GM23338 (cell line): ENCODE data around the gene ANKFY1. TPM values are rescaled to one million over a fixed set of nuclear protein-coding genes. Genes with fewer than 3 reads are reported as not detected.

Source experiments
- ATAC-seq: fragments of 200-7000 bp; cut with Tn5 transposase; 3 replicates; pipeline ENCODE4 v1.9.1; 2020
- DNase-seq: peaks from one replicate; pipeline ENCODE4 v3.0.0-alpha.2; 2015; ENCODE audit warnings: low spot score
- H2AFZ ChIP-seq: fragments of 200-600 bp; sonication (generic); 2 replicates; pipeline ENCODE4 v1.8.0; 2016; ENCODE audit warnings: antibody characterized with exemption, mild to moderate bottlenecking, moderate library complexity
- H3F3A ChIP-seq: fragments of 200-600 bp; sonication (generic); replicated peaks from 2 replicates; pipeline ENCODE4 v1.8.0; 2017; ENCODE audit warnings: antibody characterized with exemption, mixed run types, low read depth
- H3K27ac ChIP-seq: fragments of 200-600 bp; sonication (generic); 2 replicates; pipeline ENCODE4 v1.6.1; 2016; ENCODE audit warnings: low read depth
- H3K27me3 ChIP-seq: fragments of 200-600 bp; sonication (generic); 2 replicates; pipeline ENCODE4 v1.8.0; 2016; ENCODE audit warnings: mild to moderate bottlenecking, mixed run types, moderate library complexity; ENCODE audit not compliant: insufficient read depth
- H3K36me3 ChIP-seq: fragments of 200-600 bp; sonication (generic); 2 replicates; pipeline ENCODE4 v1.8.0; 2016; ENCODE audit warnings: mild to moderate bottlenecking; ENCODE audit not compliant: insufficient read depth
- H3K4me1 ChIP-seq: fragments of 200-600 bp; sonication (generic); 2 replicates; pipeline ENCODE4 v1.8.0; 2016; ENCODE audit warnings: mild to moderate bottlenecking, moderate library complexity; ENCODE audit not compliant: insufficient read depth
- H3K4me2 ChIP-seq: fragments of 200-600 bp; sonication (generic); 2 replicates; pipeline ENCODE4 v1.7.1; 2017; ENCODE audit warnings: mixed run types
- H3K4me3 ChIP-seq: fragments of 200-600 bp; sonication (generic); 2 replicates; pipeline ENCODE4 v1.6.1; 2016; ENCODE audit warnings: mixed run types
- H3K79me2 ChIP-seq: fragments of 200-600 bp; sonication (generic); replicated peaks from 2 replicates; pipeline ENCODE4 v1.8.0; 2017; ENCODE audit warnings: mild to moderate bottlenecking; ENCODE audit not compliant: insufficient read depth
- H3K9me2 ChIP-seq: fragments of 200-600 bp; sonication (generic); 2 replicates; pipeline ENCODE4 v1.8.0; 2017; ENCODE audit not compliant: insufficient read depth
- H4K20me1 ChIP-seq: fragments of 200-600 bp; sonication (generic); replicated peaks from 2 replicates; pipeline ENCODE4 v1.8.0; 2017; ENCODE audit warnings: mild to moderate bottlenecking; ENCODE audit not compliant: insufficient read depth
- H3K27ac Mint-ChIP-seq: 2 replicates; pipeline ENCODE4 v1.8.0; 2020; ENCODE audit warnings: inconsistent platforms, mild to moderate bottlenecking, moderate library complexity, mixed read lengths
- H3K27me3 Mint-ChIP-seq: 3 replicates; pipeline ENCODE4 v1.8.0; 2022; ENCODE audit warnings: low read depth, mild to moderate bottlenecking, moderate library complexity, mixed read lengths, inconsistent platforms; ENCODE audit not compliant: insufficient read depth, poor library complexity
- H3K36me3 Mint-ChIP-seq: 3 replicates; pipeline ENCODE4 v1.8.0; 2021; ENCODE audit warnings: low read depth, mild to moderate bottlenecking, inconsistent platforms, moderate library complexity, mixed read lengths
- H3K4me1 Mint-ChIP-seq: 3 replicates; pipeline ENCODE4 v1.8.0; 2020; ENCODE audit warnings: mild to moderate bottlenecking, inconsistent platforms, mixed read lengths
- H3K4me3 Mint-ChIP-seq: 3 replicates; pipeline ENCODE4 v1.8.0; 2021; ENCODE audit warnings: moderate library complexity, mild to moderate bottlenecking, inconsistent platforms, mixed read lengths
- H3K9me3 Mint-ChIP-seq: 3 replicates; pipeline ENCODE4 v1.8.0; 2020; ENCODE audit warnings: moderate library complexity, mild to moderate bottlenecking, inconsistent platforms, mixed read lengths
- polyA plus RNA-seq: library from polyadenylated mRNA; unstranded; fragments of >200 nt; fragmentation: Nextera tagmentation; extraction: Ambion mirVana; gene quantifications from 2 replicates; pipeline ENCODE4 v1.2.1, GENCODE V29; 2016
- total RNA-seq: library from RNA; depleted of rRNA; stranded (reverse); fragments of >200 nt; shearing (Covaris generic); gene quantifications from 2 replicates; pipeline ENCODE4 v1.2.3, GENCODE V29; 2014
- TF ChIP-seq, protein P1 (sequence below): fragments of 250-450 bp; sonication (Bioruptor Pico); IDR thresholded peaks from 2 replicates; pipeline ENCODE4 v1.5.0; 2020; ENCODE audit warnings: mild to moderate bottlenecking, moderate library complexity
- TF ChIP-seq, protein P2 (sequence below), 2 experiments: fragments of 200-600 bp in 1 of 2; sonication (generic) in 1 of 2; conservative IDR thresholded peaks; 2 replicates each; pipeline versions ENCODE4 v1.5.1 to v1.6.1; 2016 to 2017; ENCODE audit warnings: antibody characterized with exemption in 2 of 2, low read depth in 2 of 2, mild to moderate bottlenecking in 2 of 2, moderate library complexity in 1 of 2

Gene ANKFY1
- total and polyA plus RNA-seq, 2 experiments from 2014 or later = 12.9 to 44.4 TPM

DNA sequence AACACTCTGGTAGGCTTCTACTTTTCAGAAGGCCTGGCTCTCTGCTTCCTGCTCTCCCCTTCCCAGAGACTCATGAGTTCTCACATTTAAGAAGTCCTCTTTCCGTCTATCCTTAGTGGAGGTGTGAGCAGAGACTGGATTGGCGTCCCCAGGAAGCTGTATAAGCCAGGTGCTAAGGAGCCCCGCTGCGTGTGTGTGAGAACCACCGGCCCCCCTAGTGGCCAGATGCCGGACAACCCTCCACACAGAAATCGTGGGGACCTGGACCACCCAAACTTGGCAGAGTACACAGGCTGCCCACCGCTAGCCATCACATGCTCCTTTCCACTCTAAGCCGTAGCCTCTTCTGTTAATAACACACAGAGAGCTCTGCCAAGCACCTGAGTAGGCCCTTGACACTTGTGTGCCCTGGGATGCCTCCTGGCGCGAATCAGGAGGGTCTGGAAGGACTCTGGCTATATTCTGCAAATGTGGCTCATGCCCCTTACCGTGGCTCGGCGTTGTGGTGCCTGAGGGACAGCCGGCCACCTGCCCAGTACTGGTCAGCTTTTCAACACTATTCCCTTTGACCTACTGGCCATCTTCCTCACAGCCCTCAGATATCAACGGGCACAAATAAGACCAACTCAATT, 106.9 kb downstream of the ANKFY1 start:
- Histone ChIP-seq H3K4me1 (no peaks in the 10 kb centered on the region; the same call in 1 of the 2 replicates), H3K79me2 (no peaks in the 10 kb centered on the region), H3F3A (no peaks in the 10 kb centered on the region), H3K4me3 (no peak overlapping the region), H4K20me1 (no peaks in the 10 kb centered on the region), H2AFZ (no peak overlapping the region), H3K9me2 (no peaks in the 10 kb centered on the region), H3K27ac (no peak overlapping the region), H3K36me3 (no peaks in the 10 kb centered on the region), H3K4me2 (no peak overlapping the region), H3K27me3 (no peaks in the 10 kb centered on the region)
- DNase-seq (peak; percentile 86), ATAC-seq (peak; percentile 82)
- Mint-ChIP-seq H3K27ac (no peak overlapping the region; the same call in 1 of the 2 replicates), H3K4me3 (no peak overlapping the region), H3K27me3 (peaks cover 2% of the 10 kb centered on the region), H3K9me3 (no peaks in the 10 kb centered on the region; the same call in 2 of the 3 replicates), H3K4me1 (peaks cover 10% of the 10 kb centered on the region; the same call in 2 of the 3 replicates), H3K36me3 (no peaks in the 10 kb centered on the region)
- TF ChIP-seq, protein P1, sequence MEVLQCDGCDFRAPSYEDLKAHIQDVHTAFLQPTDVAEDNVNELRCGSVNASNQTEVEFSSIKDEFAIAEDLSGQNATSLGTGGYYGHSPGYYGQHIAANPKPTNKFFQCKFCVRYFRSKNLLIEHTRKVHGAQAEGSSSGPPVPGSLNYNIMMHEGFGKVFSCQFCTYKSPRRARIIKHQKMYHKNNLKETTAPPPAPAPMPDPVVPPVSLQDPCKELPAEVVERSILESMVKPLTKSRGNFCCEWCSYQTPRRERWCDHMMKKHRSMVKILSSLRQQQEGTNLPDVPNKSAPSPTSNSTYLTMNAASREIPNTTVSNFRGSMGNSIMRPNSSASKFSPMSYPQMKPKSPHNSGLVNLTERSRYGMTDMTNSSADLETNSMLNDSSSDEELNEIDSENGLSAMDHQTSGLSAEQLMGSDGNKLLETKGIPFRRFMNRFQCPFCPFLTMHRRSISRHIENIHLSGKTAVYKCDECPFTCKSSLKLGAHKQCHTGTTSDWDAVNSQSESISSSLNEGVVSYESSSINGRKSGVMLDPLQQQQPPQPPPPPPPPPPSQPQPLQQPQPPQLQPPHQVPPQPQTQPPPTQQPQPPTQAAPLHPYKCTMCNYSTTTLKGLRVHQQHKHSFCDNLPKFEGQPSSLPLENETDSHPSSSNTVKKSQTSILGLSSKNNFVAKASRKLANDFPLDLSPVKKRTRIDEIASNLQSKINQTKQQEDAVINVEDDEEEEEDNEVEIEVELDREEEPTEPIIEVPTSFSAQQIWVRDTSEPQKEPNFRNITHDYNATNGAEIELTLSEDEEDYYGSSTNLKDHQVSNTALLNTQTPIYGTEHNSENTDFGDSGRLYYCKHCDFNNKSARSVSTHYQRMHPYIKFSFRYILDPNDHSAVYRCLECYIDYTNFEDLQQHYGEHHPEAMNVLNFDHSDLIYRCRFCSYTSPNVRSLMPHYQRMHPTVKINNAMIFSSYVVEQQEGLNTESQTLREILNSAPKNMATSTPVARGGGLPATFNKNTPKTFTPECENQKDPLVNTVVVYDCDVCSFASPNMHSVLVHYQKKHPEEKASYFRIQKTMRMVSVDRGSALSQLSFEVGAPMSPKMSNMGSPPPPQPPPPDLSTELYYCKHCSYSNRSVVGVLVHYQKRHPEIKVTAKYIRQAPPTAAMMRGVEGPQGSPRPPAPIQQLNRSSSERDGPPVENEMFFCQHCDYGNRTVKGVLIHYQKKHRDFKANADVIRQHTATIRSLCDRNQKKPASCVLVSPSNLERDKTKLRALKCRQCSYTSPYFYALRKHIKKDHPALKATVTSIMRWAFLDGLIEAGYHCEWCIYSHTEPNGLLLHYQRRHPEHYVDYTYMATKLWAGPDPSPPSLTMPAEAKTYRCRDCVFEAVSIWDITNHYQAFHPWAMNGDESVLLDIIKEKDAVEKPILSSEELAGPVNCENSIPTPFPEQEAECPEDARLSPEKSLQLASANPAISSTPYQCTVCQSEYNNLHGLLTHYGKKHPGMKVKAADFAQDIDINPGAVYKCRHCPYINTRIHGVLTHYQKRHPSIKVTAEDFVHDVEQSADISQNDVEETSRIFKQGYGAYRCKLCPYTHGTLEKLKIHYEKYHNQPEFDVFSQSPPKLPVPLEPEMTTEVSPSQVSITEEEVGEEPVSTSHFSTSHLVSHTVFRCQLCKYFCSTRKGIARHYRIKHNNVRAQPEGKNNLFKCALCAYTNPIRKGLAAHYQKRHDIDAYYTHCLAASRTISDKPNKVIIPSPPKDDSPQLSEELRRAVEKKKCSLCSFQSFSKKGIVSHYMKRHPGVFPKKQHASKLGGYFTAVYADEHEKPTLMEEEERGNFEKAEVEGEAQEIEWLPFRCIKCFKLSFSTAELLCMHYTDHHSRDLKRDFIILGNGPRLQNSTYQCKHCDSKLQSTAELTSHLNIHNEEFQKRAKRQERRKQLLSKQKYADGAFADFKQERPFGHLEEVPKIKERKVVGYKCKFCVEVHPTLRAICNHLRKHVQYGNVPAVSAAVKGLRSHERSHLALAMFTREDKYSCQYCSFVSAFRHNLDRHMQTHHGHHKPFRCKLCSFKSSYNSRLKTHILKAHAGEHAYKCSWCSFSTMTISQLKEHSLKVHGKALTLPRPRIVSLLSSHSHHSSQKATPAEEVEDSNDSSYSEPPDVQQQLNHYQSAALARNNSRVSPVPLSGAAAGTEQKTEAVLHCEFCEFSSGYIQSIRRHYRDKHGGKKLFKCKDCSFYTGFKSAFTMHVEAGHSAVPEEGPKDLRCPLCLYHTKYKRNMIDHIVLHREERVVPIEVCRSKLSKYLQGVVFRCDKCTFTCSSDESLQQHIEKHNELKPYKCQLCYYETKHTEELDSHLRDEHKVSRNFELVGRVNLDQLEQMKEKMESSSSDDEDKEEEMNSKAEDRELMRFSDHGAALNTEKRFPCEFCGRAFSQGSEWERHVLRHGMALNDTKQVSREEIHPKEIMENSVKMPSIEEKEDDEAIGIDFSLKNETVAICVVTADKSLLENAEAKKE (CRISPR knock-in tag) = no peak
- TF ChIP-seq, protein P2, sequence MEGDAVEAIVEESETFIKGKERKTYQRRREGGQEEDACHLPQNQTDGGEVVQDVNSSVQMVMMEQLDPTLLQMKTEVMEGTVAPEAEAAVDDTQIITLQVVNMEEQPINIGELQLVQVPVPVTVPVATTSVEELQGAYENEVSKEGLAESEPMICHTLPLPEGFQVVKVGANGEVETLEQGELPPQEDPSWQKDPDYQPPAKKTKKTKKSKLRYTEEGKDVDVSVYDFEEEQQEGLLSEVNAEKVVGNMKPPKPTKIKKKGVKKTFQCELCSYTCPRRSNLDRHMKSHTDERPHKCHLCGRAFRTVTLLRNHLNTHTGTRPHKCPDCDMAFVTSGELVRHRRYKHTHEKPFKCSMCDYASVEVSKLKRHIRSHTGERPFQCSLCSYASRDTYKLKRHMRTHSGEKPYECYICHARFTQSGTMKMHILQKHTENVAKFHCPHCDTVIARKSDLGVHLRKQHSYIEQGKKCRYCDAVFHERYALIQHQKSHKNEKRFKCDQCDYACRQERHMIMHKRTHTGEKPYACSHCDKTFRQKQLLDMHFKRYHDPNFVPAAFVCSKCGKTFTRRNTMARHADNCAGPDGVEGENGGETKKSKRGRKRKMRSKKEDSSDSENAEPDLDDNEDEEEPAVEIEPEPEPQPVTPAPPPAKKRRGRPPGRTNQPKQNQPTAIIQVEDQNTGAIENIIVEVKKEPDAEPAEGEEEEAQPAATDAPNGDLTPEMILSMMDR (conservative IDR thresholded peaks at IDR 0.05; ENCODE audit: low read depth in 2 of 2) = peak; percentile 57 to 61
